Muscle of arm (tissue), 12 donors: ENCODE data around the gene FXYD4. TPM values are rescaled to one million over a fixed set of nuclear protein-coding genes. Genes with fewer than 3 reads are reported as not detected.
"Not testable (repeated sequence)": the region's sequence is repeated elsewhere in the genome, so short reads cannot be mapped to it uniquely, and the experiment has no call there.

ENCODE experiments used
- DNase-seq: peaks from one replicate; pipeline ENCODE4 v3.0.0-alpha.2; 2013
- polyA plus RNA-seq, 12 donors: library from polyadenylated mRNA; unstranded; fragments of 120-200 nt; gene quantifications; one replicate each; pipeline ENCODE4 v1.2.1, GENCODE V29; 2013; ENCODE audit not compliant: insufficient read length in 12 of 12

FXYD4 gene
- polyA plus RNA-seq, 12 donors: 0.29 to 3.6 (median 1.1) TPM; not detected in 2

GRCh38 chr10:43417950-43418768, 46.7 kb downstream of the FXYD4 start:
- DNase-seq: no peak

- no peak for DNase-seq
These were observed 48.5 kb downstream of the FXYD4 start for GRCh38 chr10:43419997-43420368.

GRCh38 chr10:43420369-43421200, 49.1 kb downstream of the FXYD4 start:
- DNase-seq: peak; percentile 81

- DNase-seq: no peak
These were observed 49.7 kb downstream of the FXYD4 start for GRCh38 chr10:43421201-43421507.

- DNase-seq: no peak
These were observed 50.1 kb downstream of the FXYD4 start for GRCh38 chr10:43421519-43421918.

- DNase-seq: not testable (repeated sequence)
These were observed 50.5 kb downstream of the FXYD4 start for GRCh38 chr10:43421944-43422343.

GRCh38 chr10:43424416-43424815, 53.0 kb downstream of the FXYD4 start:
- DNase-seq: no peak

Other genes with a start within 250 kb of the FXYD4 start
- 10 to 100 TPM in 11 of 12 donors, not detected in 1; 21.1 to 41.0 (median 32.1) TPM for gene CSGALNACT2, start 233.2 kb upstream of the FXYD4 start, polyA plus RNA-seq
- gene RASGEF1A, start 104.6 kb upstream of the FXYD4 start, polyA plus RNA-seq: 1 to 10 TPM in 3 of 12 donors, under 1 TPM in 7, not detected in 2; 0.28 to 3.3 (median 0.39) TPM
- 100 to 1,000 TPM in 10 of 12 donors, 10 to 100 TPM in 1, not detected in 1; 95.9 to 139 (median 110) TPM for gene HNRNPF, start 37.5 kb downstream of the FXYD4 start, polyA plus RNA-seq
- 10 to 100 TPM in 1 of 12 donors, 1 to 10 TPM in 10, not detected in 1; 3.6 to 11.9 (median 4.8) TPM for gene ZNF487, start 65.5 kb downstream of the FXYD4 start, polyA plus RNA-seq
- 10 to 100 TPM in 1 of 12 donors, 1 to 10 TPM in 10, not detected in 1; 6.3 to 10.5 (median 8.6) TPM for gene ZNF239, start 203.0 kb downstream of the FXYD4 start, polyA plus RNA-seq
- 1 to 10 TPM in 10 of 12 donors, not detected in 2; 2.6 to 4.8 (median 3.7) TPM for gene ZNF485, start 234.8 kb downstream of the FXYD4 start, polyA plus RNA-seq